Activated CD4-positive, alpha-beta T cell treated with anti-CD3 and anti-CD28 coated beads for 36 hours (primary cell): ENCODE data around the gene IQGAP1. TPM values are rescaled to one million over a fixed set of nuclear protein-coding genes. Genes with fewer than 3 reads are reported as not detected.

Source experiments
- ATAC-seq: fragments of 200-7000 bp; cut with Tn5 transposase; one replicate; pipeline ENCODE4 v1.10.0; 2021; ENCODE audit warnings: mild to moderate bottlenecking, moderate library complexity
- CTCF ChIA-PET: fragments of 350-600 bp; sonication (Branson Sonifier 250); formaldehyde crosslinking; loops from one replicate; lab custom pipeline; 2021; ENCODE audit warnings: antibody characterized with exemption; lab: Charles Lee
- POLR2A ChIA-PET: fragments of 350-600 bp; sonication (Branson Sonifier 250); formaldehyde crosslinking; loops from one replicate; lab custom pipeline; 2021; ENCODE audit warnings: antibody characterized with exemption, inconsistent platforms; lab: Charles Lee
- DNase-seq: peaks from one replicate; pipeline ENCODE4 v3.0.0-alpha.2; 2020
- H3K27ac Mint-ChIP-seq: one replicate; pipeline ENCODE4 v1.8.0; 2021; ENCODE audit warnings: mixed read lengths
- H3K27me3 Mint-ChIP-seq: one replicate; pipeline ENCODE4 v1.8.0; 2021; ENCODE audit warnings: mixed read lengths
- H3K36me3 Mint-ChIP-seq: one replicate; pipeline ENCODE4 v1.8.0; 2021; ENCODE audit warnings: low read depth, mixed read lengths
- H3K4me1 Mint-ChIP-seq: one replicate; pipeline ENCODE4 v1.8.0; 2021; ENCODE audit warnings: mixed read lengths
- H3K4me3 Mint-ChIP-seq: one replicate; pipeline ENCODE4 v1.8.0; 2021; ENCODE audit warnings: mild to moderate bottlenecking, moderate library complexity, mixed read lengths
- H3K9me3 Mint-ChIP-seq: one replicate; pipeline ENCODE4 v1.8.0; 2021; ENCODE audit warnings: low read depth, mixed read lengths
- intact Hi-C, 2 experiments: fragments of 100-400 bp; cut with DNase I in 1 of 2; cut with micrococcal nuclease in 1 of 2; formaldehyde crosslinking; loops; one replicate each; pipeline versions ENCODE4 v1.14.2 to v1.15.1; 2022 to 2024; cut with DNase I, micrococcal nuclease
- total RNA-seq, 2 experiments: library from RNA; stranded (reverse); gene quantifications; one replicate each; pipeline ENCODE4 v1.2.3, GENCODE V29; 2021

IQGAP1 gene
- total RNA-seq, 2 experiments from 2014 or later, result 181 to 334 TPM

- ChIA-PET POLR2A (no interaction called here), CTCF (interaction anchor here (0.8 to 1.3 kb wide), 2 partner anchors 45 to 75 kb away, joined by 5 to 6 read pairs; no protein-coding TSS in a partner anchor)
- Mint-ChIP-seq H3K27me3 (no peaks in the 10 kb centered on the region), H3K4me1 (peaks cover 8% of the 10 kb centered on the region), H3K9me3 (no peaks in the 10 kb centered on the region), H3K4me3 (no peak overlapping the region), H3K36me3 (peaks cover 34% of the 10 kb centered on the region), H3K27ac (no peak overlapping the region)
- intact Hi-C loops, result no loop called here
- DNase-seq, result no peak
- no peak for ATAC-seq
Observed at GRCh38 chr15:90436952-90437351, 48.9 kb downstream of the IQGAP1 start.

DNA sequence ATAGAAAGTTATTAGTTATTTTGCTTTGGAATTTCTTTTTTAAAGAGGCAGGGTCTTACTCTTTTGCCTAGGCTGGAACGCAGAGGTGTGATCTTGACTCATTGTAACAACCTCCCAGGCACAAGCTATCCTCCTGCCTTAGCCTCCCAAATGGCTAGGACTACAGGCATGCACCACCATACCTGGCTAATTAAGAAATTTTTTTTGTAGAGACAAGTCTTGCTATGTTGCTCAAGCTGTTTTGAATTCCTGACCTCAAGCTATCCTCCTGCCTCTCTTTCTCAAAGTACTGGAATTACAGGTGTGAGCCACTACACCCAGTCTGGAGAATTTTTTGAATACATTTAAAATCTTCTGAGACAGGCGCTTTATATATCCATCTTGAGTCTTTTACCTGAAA lies 49.5 kb downstream of the IQGAP1 start:
- Mint-ChIP-seq H3K27me3 (no peaks in the 10 kb centered on the region), H3K4me1 (peaks cover 8% of the 10 kb centered on the region), H3K9me3 (no peaks in the 10 kb centered on the region), H3K27ac (no peak overlapping the region), H3K4me3 (no peak overlapping the region), H3K36me3 (peaks cover 40% of the 10 kb centered on the region)
- CTCF ChIA-PET, result no interaction called here
- POLR2A ChIA-PET, result no interaction called here
- intact Hi-C loops, result no loop called here
- DNase-seq, result no peak
- ATAC-seq, result no peak

DNA sequence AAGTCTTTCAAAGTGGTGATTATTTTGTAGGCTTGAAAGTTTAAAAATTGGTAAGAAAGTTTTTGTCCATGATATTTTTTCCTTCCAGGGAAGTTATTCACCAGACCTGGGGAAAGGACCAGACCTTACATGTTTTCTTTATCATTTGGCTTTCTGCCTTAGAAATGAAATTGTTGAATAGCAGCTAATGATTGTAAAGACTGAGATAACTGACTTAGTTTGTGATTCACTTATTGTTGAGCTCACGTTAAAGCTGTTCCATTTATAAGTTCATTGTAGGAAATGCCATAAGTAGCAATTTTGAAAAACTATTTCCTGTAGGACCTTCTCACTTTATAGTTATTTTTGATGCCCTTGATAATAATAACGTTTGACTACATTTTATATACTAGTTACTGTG lies 51.9 kb downstream of the IQGAP1 start:
- Mint-ChIP-seq H3K4me1 (peaks cover 7% of the 10 kb centered on the region), H3K9me3 (no peaks in the 10 kb centered on the region), H3K27me3 (no peaks in the 10 kb centered on the region), H3K36me3 (peaks cover 31% of the 10 kb centered on the region), H3K27ac (no peak overlapping the region), H3K4me3 (no peak overlapping the region)
- ChIA-PET CTCF (interaction anchor here (0.7 to 1.1 kb wide), 3 partner anchors 77 to 160 kb away, joined by 3 to 5 read pairs (median 3); no protein-coding TSS in a partner anchor), POLR2A (no interaction called here)
- intact Hi-C loops, result no loop called here
- ATAC-seq (no peak), DNase-seq (no peak)

DNA sequence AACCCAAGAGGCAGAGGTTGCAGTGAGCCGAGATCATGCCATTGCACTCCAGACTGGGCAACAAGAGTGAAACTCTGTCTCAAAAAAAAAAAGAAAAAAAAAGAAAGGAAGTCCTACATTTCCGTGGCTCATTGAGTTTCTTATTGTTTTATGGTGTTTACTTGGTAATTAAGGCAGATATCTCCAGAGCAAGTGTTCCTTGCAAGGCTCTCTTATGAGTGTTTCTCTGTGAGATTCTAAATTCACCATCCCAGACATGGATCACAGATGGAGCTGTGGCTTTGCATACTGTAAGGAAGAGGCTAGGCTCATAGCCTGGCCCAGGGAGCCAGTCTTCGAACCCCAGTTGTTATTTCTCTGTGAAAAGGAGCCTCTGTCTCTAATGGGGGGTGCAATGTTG lies 53.0 kb downstream of the IQGAP1 start:
- ChIA-PET POLR2A (no interaction called here), CTCF (interaction anchor here (0.8 kb wide), 1 partner anchor 77 kb away, joined by 3 read pairs; no protein-coding TSS in a partner anchor)
- peaks cover 32% of the 10 kb centered on the region for H3K36me3 Mint-ChIP-seq

DNA sequence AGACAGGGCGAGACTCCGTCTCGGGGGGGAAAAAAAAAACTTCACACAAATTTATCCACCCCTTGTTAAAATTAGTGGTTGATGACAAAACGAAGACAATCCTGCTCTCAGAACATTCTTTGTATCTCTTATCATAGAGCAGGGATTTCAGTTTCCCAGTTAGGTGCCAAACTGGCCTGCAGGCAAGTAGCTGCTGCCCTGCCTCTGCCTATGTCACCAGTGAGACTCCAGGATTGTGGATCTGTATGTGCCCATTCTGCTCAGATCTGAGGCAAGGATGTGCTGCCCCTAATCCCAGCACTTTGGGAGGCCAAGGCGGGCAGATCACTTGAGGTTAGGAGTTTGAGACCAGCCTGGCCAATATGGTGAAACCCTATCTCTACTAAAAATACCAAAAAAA lies 54.4 kb downstream of the IQGAP1 start:
- DNase-seq, result no peak
- H3K4me3 Mint-ChIP-seq, result no peak overlapping the region
- H3K9me3 Mint-ChIP-seq, result no peaks in the 10 kb centered on the region
- intact Hi-C loops, result no loop called here
- no peak overlapping the region for H3K27ac Mint-ChIP-seq
- peaks cover 29% of the 10 kb centered on the region for H3K36me3 Mint-ChIP-seq
- ATAC-seq, result no peak
- ChIA-PET CTCF (interaction anchor here (1.5 kb wide), 1 partner anchor 11 kb away, joined by 4 read pairs; no protein-coding TSS in a partner anchor), POLR2A (no interaction called here)
- H3K4me1 Mint-ChIP-seq, result no peaks in the 10 kb centered on the region
- H3K27me3 Mint-ChIP-seq, result no peaks in the 10 kb centered on the region

More for the DNA sequence above, 53.0 kb downstream of the IQGAP1 start:
- no peaks in the 10 kb centered on the region for H3K9me3 Mint-ChIP-seq
- DNase-seq (no peak), ATAC-seq (no peak)
- intact Hi-C loops, result no loop called here
- H3K4me1 Mint-ChIP-seq, result peaks cover 3% of the 10 kb centered on the region
- H3K27ac Mint-ChIP-seq, result no peak overlapping the region
- H3K4me3 Mint-ChIP-seq, result no peak overlapping the region
- no peaks in the 10 kb centered on the region for H3K27me3 Mint-ChIP-seq

DNA sequence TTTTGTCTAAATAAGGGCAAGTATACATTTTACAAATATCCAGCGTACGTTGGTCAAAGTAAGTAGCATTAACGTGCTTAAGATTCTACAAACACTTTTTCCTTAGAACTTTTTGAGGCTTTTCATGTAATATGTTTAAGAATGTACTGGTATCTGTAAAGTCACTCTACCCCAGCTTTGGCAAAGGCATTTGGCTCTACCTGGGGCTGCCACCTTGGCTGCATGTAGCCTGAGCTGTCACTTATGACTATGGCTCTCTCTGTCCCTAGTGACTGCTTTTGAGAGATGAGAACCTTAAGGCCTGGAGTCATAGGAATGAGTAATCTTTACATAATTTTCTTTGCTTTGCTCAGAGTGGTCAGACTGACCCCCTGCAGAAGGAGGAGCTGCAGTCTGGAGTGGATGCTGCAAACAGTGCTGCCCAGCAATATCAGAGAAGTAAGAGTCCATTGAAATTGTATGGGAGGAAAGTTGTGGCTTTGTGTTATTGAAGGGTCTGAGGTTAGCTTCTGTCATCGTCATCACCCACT lies 61.2 kb downstream of the IQGAP1 start:
- Mint-ChIP-seq H3K4me3 (no peak overlapping the region), H3K27me3 (no peaks in the 10 kb centered on the region), H3K9me3 (no peaks in the 10 kb centered on the region), H3K4me1 (no peaks in the 10 kb centered on the region), H3K36me3 (peaks cover 53% of the 10 kb centered on the region), H3K27ac (peak overlapping the region; percentile 38)
- ChIA-PET CTCF (interaction anchor here (0.7 to 2.2 kb wide), 5 partner anchors 11 to 147 kb away, joined by 4 to 8 read pairs (median 5); no protein-coding TSS in a partner anchor), POLR2A (interaction anchor here (0.6 kb wide), 2 partner anchors 118 to 478 kb away, joined by 3 to 6 read pairs; no protein-coding TSS in a partner anchor)
- intact Hi-C loops, result no loop called here
- ATAC-seq (no peak), DNase-seq (no peak)

DNA sequence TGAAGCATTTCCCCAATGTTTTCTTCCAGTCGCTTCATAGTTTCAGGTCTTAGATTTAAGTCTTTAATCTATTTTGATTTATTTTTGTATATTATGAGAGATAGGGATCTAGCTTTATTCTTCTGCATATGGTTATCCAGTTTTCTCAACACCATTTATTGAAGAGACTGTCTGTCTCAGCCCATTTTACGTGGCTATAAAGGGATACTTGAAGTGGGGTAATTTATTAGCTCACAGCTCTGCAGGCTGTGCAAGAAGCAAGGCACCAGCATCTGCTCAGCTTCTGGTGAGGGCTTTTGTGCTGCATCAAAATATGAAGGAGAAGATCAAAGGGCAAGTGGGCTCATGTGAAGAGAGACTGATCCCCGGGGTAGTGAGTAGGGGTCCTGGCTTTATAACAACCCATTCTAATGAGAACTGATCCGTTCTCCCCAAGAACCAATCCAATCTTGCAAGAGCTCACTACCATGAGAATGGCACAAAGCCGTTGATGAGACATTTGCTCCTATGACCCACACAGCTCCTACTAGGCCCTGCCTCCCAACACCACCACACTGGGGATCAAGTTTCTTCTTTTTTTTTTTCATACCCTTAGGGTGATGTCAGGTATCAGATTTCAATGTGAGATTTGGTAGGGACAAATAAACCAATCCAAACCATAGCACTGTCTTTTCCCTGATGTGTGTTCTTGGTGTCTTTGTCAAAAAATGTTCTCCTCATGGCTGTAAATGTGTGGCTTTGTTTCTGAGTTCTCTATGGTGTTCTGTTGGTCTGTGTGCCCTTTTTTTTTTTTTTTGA lies 63.2 kb downstream of the IQGAP1 start:
- no peak for ATAC-seq
- CTCF ChIA-PET, result interaction anchor here (0.6 to 2.2 kb wide), 7 partner anchors 13 to 158 kb away, joined by 3 to 5 read pairs (median 3); no protein-coding TSS in a partner anchor
- Mint-ChIP-seq H3K27me3 (no peaks in the 10 kb centered on the region), H3K9me3 (no peaks in the 10 kb centered on the region), H3K4me3 (no peak overlapping the region), H3K27ac (no peak overlapping the region), H3K4me1 (no peaks in the 10 kb centered on the region), H3K36me3 (peaks cover 62% of the 10 kb centered on the region)
- intact Hi-C loops, result no loop called here
- no peak for DNase-seq
- POLR2A ChIA-PET, result no interaction called here

GRCh38 chr15:90456236-90456635 lies 68.2 kb downstream of the IQGAP1 start:
- no peak for ATAC-seq
- intact Hi-C loops, result no loop called here
- H3K27me3 Mint-ChIP-seq, result no peaks in the 10 kb centered on the region
- no peak overlapping the region for H3K4me3 Mint-ChIP-seq
- no peak overlapping the region for H3K27ac Mint-ChIP-seq
- peaks cover 13% of the 10 kb centered on the region for H3K4me1 Mint-ChIP-seq
- H3K36me3 Mint-ChIP-seq, result peaks cover 65% of the 10 kb centered on the region
- no peaks in the 10 kb centered on the region for H3K9me3 Mint-ChIP-seq
- DNase-seq, result no peak
- POLR2A ChIA-PET, result no interaction called here
- CTCF ChIA-PET, result no interaction called here

DNA sequence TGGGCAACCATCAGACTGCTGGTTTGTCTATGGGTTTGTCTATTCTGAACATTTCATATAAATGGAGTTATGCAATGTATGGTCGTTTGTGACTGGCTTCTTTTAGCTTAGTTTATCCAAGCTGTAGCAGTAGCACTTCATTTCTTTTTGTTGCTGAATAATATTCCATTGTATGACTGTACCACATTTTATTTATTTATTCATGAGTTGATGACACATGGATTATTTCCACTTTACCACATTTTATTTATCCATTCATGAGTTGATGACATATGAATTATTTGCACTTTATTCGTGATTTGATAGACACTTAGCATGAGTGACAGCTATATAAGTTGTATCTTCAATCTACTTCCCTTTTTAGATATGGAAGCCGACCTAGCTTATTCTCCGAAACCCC lies 70.0 kb downstream of the IQGAP1 start:
- H3K27ac Mint-ChIP-seq, result no peak overlapping the region
- no peak for DNase-seq

GRCh38 chr15:90459368-90459767 lies 71.3 kb downstream of the IQGAP1 start:
- peaks cover 50% of the 10 kb centered on the region for H3K36me3 Mint-ChIP-seq
- no peak overlapping the region for H3K4me3 Mint-ChIP-seq
- ATAC-seq (no peak), DNase-seq (no peak)
- intact Hi-C loops, result no loop called here
- no peaks in the 10 kb centered on the region for H3K27me3 Mint-ChIP-seq
- ChIA-PET POLR2A (no interaction called here), CTCF (interaction anchor here (0.7 to 2.2 kb wide), 3 partner anchors 11 to 140 kb away, joined by 3 to 8 read pairs (median 6); no protein-coding TSS in a partner anchor)
- H3K4me1 Mint-ChIP-seq, result peaks cover 17% of the 10 kb centered on the region
- no peak overlapping the region for H3K27ac Mint-ChIP-seq
- no peaks in the 10 kb centered on the region for H3K9me3 Mint-ChIP-seq

More for the DNA sequence above, 70.0 kb downstream of the IQGAP1 start:
- Mint-ChIP-seq H3K36me3 (peaks cover 55% of the 10 kb centered on the region), H3K4me3 (no peak overlapping the region), H3K4me1 (peaks cover 17% of the 10 kb centered on the region), H3K9me3 (no peaks in the 10 kb centered on the region), H3K27me3 (no peaks in the 10 kb centered on the region)
- no peak for ATAC-seq
- intact Hi-C loops, result no loop called here
- ChIA-PET POLR2A (no interaction called here), CTCF (interaction anchor here (0.7 to 1.4 kb wide), 7 partner anchors 9 to 124 kb away, joined by 3 to 4 read pairs (median 3); no protein-coding TSS in a partner anchor)

- H3K4me1 Mint-ChIP-seq, result peaks cover 21% of the 10 kb centered on the region
- POLR2A ChIA-PET, result interaction anchor here (0.6 kb wide), 2 partner anchors 10 to 56 kb away, joined by 4 read pairs; no protein-coding TSS in a partner anchor
Observed at GRCh38 chr15:90460142-90460824, 72.2 kb downstream of the IQGAP1 start.

More at GRCh38 chr15:90460142-90460824, 72.2 kb downstream of the IQGAP1 start:
- Mint-ChIP-seq H3K36me3 (peaks cover 44% of the 10 kb centered on the region), H3K27me3 (no peaks in the 10 kb centered on the region), H3K9me3 (no peaks in the 10 kb centered on the region), H3K27ac (no peak overlapping the region), H3K4me3 (no peak overlapping the region)
- intact Hi-C loops, result loop anchor here in 1 of 2 experiments (5.0 kb wide), 1 partner anchor 38 kb away; no protein-coding TSS in a partner anchor
- ATAC-seq (no peak), DNase-seq (no peak)
- CTCF ChIA-PET, result interaction anchor here (0.7 to 2.2 kb wide), 5 partner anchors 12 to 159 kb away, joined by 3 to 8 read pairs (median 4); no protein-coding TSS in a partner anchor
